Hematopoietic multipotent progenitor cell treated with erythropoietin and hydrocortisone succinate and interleukin-3 and kit ligand, for 17 days (in vitro differentiated cells): Measurements from ENCODE around the gene PCBP1.
"Not testable (repeated sequence)": the region's sequence is repeated elsewhere in the genome, so short reads cannot be mapped to it uniquely, and the experiment has no call there.

Experiments used
- DNase-seq: peaks from one replicate; pipeline ENCODE4 v3.0.0-alpha.2; 2015; ENCODE audit warnings: low spot score

Gene PCBP1

GRCh38 chr2:70086838-70087701, at the start of gene PCBP1:
PCBP1 (plus strand) TSS chr2:70087477; CDS start chr2:70087744, 267 bp downstream.
- DNase-seq: peak; percentile 95

DNA sequence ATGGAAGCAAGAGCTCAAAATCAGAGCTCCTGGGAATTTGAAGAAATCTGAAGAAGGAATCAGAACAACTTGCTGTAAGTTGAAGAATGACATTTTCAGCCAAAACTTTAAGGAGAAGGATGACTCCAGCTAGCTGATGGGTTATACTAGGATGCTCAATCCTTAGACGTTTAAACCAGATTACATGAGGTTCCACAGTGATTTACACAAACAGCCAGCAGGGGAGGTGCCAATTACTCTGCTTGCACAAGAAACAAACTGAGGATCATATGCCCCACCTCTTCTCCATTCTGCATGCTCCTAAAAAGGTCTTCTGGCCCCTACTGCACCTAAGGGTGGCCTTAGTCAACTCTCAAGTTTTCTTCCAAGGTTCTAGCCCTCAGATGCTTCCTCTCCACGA, 47.9 kb upstream of the PCBP1 start:
- DNase-seq: no peak

DNA sequence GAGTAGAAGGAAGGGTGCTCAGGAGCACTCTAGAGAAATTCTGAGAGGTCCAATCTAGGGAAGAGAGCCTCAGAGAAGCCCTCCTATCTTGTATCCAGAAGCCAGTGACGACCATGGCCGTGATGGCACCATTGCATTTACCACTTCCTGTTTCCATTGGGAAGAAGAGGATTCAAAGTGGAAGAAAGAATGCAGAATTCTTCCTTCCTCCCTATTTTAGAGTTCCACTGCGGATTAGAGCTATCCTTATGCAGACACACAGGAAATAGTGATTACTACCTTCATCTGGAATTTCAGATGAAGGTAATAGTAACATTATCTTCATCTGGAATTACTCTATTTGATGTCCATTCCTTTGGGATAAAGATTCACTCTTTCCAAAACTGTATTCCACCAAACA, 45.6 kb upstream of the PCBP1 start:
- DNase-seq: no peak

DNA sequence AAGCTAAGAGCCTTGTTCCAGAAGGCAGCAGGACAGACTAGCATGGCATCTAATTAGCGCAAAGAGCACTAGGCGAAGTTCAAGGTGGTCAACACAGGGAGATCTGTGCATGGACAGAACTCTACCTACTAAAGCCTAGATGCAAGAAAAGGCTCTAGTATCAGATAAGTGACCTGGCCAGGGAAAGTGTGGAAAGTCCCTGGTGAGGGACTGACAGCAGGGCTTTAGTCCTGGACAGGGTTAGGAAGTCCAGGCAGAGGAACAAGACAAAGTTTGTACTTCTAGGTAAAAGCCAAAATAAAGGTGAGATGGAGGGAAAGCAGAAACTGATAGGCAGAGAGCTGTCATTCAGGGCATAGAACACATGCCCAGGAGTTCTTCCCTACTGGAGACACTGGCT, 45.0 kb upstream of the PCBP1 start:
- DNase-seq: no peak

DNA sequence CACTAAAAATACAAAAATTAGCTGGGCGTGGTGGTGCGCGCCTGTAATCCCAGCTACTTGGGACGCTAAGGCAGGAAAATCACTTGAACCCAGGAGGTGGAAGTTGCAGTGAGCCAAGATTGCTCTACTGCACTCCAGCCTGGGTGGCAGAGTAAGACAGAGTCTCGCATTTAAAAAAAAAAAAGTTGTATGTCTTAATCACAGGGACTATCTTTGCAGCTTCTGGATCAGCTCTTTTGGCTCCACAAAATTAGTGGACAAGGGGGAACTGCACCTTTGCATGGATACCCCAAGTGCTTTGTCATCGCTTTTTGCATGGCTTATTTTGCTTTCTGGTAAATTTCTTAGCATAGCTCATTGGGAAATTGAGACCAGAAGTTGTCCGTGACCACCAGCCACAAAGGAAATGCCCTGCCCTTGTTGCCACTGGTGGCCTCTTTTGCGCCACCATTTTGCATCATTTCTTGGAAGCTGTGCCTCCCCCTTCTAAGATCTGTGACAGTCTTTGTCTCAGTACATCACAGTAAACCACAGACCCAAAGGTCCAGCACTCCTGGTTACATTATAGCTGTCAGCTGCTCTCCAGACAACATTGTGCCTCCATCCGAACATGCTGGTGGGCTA, 43.9 kb upstream of the PCBP1 start:
- no peak for DNase-seq

GRCh38 chr2:70044290-70045040, 42.8 kb upstream of the PCBP1 start:
- DNase-seq: no peak

GRCh38 chr2:70045405-70045804, 41.9 kb upstream of the PCBP1 start:
- no peak for DNase-seq

- DNase-seq: no peak
Measured at GRCh38 chr2:70045932-70046331, 41.3 kb upstream of the PCBP1 start.

GRCh38 chr2:70046534-70046933, 40.7 kb upstream of the PCBP1 start:
- DNase-seq: no peak

DNA sequence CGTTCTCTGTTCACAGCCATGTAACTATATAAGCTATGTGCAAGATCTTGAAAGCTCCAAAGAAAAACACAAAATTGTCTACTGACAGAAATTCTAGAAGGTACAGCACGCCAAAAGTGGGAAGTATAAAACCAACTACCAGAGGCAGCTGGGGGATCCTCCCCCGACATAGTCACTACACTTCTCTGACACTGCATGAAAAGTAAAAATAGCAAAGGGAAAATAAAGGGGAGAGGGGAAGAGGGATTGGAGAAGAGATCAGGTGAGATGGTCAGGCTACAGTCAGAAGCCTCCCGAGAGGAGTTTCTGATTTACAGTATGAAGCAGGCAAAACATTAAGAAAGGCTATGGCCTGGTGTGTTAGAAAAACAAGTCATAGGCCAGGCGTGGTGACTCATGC, 39.8 kb upstream of the PCBP1 start:
- DNase-seq: no peak

DNA sequence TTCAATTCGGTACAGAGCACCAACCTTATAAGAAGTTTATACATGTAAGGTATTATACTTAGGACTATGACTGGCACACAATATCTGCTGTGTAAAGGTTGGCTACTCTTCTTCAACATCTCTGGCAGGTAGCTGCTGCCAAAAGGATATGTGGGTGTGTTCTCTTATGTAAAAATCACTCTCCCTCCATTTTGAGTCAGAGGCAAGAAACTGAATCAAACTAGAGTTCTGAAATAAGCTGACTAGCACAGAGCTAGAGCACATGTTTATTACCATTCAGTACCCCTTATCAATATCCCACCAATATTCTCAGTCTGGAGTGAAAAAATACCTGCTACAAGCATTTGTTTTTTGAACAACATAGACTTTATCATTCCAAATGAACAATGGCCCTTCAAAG, 38.0 kb upstream of the PCBP1 start:
- no peak for DNase-seq

DNA sequence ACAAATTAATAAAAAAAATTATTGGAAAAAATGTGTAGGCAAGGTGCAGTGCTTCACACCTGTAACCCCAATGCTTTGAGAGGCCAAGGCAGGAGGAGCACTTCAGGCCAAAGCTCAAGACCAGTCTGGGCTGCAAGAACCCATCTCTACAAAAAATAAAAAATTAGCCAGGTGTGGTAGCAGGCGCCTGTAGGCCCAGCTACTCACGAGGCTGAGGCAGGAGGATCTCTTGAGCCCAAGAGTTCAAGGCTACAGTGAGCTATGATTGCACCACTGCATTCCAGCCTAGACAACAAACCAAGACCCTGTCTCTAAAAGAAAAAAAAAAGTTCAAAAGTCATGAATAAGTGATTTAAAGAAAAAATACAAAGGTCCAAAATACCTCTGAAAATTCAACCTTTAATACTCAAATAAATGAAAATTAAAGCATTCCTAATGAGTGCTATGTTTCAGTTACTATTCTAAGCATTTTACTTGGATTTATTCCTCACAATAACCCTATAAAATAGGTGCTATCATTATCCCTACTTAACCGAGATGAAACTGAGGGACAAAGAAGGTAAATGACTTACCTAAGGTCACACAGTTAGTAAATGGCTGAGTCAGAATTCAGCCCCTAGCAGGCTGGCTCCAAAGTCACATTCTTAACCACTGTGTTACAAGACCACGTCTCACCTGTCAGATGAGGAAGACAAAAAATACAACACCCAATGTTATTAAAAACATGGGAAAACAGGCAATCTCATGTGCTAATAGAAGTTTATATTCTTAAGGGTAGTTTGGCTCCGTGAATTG, 36.4 kb upstream of the PCBP1 start:
- no peak for DNase-seq

GRCh38 chr2:70055259-70055658, 32.0 kb upstream of the PCBP1 start:
- DNase-seq: not testable (repeated sequence)

DNA sequence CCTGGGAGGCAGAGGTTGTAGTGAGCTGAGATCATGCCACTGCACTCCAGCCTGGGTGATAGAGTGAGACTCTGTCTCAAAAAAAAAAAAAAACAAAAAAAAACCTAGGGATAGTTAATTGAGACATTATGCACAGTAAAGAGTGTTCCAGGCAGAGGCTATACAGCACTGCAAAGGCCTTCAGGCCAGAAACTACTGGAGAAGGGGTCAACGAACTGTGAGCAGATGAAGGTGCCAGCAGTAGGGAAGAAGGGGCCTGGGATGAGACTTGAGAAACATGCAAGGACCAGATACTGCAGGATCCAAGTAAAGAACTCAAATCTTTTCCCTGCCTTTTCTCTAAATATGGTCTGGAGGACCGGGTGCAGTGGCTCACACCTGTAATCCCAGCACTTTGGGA, 26.0 kb upstream of the PCBP1 start:
- DNase-seq: no peak

DNA sequence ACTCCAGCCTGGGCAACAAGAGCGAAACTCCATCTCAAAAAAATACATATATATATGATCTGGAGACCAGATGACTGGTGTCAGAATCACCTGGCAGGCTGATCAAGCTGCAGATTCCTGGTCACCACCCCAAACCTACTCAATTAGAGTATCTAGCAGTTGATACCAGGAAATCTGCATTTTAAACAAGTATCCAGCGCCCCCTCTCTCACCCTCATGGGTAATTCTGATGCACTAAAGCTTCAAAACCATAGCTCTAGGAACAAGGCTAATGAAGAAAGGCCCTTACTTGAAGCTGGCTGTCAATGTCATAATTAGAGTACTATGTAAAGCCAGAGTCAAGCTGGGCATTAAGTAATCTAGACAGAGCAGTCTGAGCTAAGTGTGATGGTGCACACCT, 25.0 kb upstream of the PCBP1 start:
- no peak for DNase-seq

DNA sequence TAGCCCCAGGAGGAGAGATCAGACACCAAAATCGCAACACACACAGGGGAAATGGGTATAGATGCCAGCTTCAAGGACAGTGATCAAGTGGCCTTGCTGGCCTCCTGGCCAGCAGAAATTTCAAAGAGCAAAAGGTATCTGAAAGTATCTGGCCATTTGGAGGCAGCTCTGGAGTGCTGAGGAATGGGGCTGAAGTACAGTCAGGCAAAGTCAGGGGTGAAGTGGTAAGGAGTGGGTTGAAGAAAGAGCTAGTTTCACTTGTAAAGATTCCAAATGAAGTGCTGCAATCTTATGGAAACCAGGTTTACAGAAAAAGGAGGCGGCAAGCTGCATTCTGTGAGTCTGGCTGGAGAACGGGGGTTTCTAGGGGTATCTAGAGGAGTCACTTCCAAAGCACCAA, 19.2 kb upstream of the PCBP1 start:
- DNase-seq: no peak

- no peak for DNase-seq
Measured at GRCh38 chr2:70069049-70069448, 18.2 kb upstream of the PCBP1 start.

GRCh38 chr2:70070542-70071268, 16.6 kb upstream of the PCBP1 start:
- peak; percentile 89 for DNase-seq

- no peak for DNase-seq
Measured at GRCh38 chr2:70073493-70073892, 13.8 kb upstream of the PCBP1 start.

DNA sequence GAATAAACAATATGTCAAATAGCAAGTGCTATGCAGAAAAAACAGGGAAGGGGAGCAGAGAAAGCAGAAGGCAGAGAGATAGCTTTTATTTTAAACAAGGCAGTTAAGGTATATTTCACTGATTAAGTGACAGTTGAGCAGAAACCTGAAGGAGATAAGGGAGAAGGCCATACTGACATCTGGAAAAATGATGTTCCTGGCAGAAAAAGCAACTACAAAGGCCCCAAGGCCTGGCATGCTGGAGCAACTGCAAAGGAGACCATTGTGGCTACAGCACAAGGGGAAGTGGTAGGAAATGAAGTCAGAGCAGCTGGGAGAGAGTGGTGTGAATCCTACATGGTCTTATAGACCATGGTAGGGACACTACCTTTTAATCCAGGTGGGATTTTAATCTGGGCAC, 8.9 kb upstream of the PCBP1 start:
- DNase-seq: peak; percentile 4

DNA sequence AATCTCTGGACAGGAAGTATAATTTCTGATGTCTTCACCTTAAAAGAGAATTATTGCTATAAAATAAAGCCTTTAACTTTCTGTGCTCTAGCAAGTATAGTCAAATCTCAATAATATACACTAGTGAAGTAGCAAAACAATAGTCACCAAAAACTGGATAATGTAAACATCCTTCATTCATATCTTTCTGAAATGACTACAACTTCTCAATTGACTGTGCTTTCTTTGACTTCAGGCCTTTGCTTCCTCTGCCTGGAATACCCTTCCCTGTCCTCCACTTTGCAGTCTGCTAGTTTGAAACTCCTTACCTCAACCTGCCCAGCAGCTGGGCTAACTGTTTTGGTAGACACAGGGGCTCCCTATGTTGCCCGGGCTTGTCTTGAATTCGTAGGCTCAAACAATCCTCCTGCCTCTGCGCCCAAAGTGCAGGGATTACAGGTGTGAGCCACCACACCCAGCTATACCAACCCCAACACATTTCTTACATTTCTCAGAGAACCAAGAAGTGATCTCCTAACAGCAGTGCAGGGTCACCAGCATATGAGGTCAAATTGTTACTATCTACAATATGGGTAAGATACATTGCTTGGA, 6.6 kb upstream of the PCBP1 start:
- DNase-seq: no peak
